Renal pelvis (tissue), 4 donors: ENCODE data around the gene TSPAN11. TPM values are rescaled to one million over a fixed set of nuclear protein-coding genes. Genes with fewer than 3 reads are reported as not detected.
"Not testable (repeated sequence)": the region's sequence is repeated elsewhere in the genome, so short reads cannot be mapped to it uniquely, and the experiment has no call there.

Source experiments
- DNase-seq: peaks from one replicate; pipeline ENCODE4 v3.0.0-alpha.2; 2013
- polyA plus RNA-seq, 3 donors: library from polyadenylated mRNA; unstranded; fragments of 120-200 nt; gene quantifications; one replicate each; pipeline ENCODE4 v1.2.1, GENCODE V29; 2013; ENCODE audit not compliant: insufficient read length in 3 of 3

Gene TSPAN11
- polyA plus RNA-seq, 3 donors = 5.9 to 7.4 (median 6.3) TPM

DNA sequence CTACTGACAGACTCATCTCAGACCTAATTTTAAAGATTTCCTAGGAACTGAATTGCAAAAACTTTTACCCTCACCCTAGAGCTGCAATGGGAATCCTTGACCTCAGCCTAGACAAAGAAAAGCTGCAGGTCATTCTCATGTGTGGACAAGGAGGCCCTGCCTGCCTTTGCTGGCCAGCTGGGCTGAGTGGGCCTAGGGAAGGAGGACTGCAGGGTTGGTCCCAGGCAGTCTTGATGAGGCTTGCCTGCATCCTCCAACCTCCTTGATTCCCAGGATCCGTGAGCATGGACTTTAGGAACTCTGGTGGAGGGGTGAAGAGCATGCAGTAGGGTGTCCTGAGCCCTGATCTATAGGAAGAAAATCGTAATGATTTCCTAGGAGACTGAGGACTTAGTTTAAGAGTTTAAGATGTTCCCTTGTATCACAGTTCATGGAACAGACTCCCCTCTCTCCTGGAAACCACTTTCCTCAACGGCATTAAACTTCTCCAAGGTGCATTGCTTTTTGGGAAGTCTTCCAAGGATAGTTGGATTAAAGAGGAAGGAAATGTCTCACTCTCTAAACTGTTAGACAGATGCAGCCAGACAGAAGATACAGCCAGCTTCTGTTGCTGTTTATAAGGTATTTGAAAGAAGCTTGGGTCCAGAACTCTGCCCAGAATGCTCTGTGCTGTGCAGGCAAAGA is 91.7 kb downstream of the TSPAN11 start:
- DNase-seq = no peak

DNA sequence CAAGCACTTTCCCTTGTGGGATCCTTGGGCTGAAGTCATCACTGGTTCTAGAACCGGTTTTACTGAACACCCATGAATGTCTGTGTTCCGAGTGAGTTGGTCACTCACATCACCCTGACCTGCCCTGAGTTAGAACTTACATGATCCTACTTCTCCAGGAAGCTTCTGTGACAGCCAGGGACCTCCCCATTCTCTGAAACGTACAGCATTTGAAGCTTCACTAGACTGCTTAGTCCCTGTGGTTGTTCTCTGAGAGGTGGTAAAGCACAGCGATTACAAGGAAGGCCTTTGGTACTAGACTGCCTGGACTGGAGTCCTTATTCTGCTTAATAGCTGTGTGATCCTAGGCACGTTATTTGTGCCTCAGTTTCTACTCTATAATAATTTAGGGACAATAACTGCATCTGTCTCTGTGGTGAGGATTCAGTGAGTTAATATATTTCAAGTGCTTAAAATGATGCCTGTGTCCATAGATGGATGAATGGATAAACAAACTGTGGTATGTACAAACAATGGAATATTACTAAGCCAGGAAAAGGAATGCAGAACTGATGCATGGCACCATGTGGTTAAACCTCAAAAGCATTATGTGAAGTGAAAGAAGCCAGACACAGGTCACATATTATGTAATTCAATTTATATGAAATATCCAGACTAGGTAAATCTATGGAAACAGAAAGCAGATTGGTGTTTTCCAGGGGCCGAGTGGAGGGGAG is 92.4 kb downstream of the TSPAN11 start:
- no peak for DNase-seq

DNA sequence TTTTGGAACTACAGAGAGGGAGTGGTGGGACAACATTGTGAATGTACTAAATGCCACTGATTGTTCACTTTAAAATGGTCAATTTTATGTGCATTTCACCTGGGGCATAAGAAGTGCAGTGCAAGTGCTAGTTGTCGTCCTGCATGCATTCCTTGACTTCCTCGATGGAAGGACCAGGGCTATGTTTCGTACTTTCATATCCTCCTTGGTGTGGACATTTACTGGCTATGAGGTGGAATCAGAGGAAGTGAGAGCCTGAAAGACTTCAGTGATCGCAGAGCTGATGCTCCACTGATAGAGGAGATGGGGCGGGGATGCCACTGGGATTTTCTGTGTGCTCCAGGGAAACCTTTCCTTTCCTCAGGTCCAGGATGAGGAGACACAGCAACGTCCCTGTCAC is 93.0 kb downstream of the TSPAN11 start:
- DNase-seq = no peak

DNA sequence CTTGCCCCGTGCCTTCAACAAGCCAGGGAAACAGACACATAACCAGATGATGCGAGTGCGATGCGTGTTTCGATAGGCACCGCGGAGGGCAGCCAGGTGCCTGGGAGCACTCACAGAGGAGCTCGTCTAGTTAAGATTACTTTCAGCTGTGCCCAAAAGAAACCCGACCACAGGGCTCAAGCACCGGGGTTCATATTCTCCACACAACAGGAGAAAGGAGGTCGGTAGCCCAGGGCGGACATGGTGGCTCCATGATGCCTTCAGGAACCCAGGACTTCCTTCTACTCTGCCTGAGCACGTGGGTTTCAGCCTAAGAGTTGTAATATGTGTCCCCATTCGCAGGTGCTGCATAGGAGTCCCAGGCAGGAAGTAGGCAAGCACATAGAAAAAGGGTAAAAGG is 93.4 kb downstream of the TSPAN11 start:
- DNase-seq = no peak

DNA sequence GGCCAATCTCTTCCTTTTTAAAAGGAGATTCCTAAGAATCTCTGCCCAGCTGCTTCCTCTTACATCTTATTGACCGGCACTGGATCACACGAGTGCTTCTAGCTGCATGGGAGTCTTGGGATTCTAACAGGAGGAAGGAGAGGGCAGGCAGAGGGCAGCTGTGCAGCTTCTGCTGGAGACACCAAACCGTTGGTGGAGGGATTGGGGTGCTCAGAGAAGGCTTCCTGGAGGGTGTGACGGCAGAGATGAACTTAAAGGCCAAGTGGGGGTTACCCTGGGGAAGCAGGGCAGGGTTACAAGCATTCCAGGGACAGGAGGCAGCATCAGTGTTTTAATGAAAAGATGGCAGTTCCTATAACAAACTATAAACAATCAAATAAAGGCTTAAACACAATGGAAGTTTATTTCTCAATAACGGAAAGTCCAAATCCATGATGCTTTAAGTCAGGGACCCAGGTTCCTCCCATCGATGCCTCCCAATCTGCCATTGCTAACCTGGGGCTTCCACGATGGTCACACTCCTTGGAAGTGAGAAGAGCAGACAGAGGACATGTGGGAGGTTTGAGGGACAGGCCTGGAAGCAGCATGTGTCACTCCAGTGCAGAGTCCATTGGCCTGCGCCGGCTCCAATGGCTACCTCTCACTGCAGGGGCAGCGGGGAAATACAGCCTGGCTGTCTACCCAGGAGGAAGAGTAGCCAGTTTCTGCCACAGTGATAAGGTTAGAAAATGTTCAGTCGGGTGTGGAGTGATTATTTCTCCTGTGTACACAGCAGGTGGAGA is 94.0 kb downstream of the TSPAN11 start:
- no peak for DNase-seq

DNA sequence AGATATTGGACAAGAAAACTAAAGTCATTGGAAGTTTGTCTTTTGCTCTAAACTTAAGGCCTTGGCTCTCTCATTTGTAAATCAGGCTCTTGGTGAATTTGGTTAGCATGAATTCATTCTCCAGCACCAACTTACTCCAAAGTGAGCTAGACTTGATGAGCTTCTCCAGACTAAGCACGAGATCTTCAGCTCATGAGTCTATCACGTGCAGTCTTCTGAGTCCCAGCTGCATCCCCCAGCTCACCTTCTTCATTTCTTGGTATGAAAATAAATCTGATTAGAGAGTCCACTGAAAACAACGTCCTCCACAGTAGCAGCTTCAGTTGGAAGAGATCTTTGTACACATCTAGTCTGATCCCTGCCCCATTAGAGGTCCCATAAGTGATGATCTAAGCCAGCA is 94.6 kb downstream of the TSPAN11 start:
- DNase-seq = no peak

DNA sequence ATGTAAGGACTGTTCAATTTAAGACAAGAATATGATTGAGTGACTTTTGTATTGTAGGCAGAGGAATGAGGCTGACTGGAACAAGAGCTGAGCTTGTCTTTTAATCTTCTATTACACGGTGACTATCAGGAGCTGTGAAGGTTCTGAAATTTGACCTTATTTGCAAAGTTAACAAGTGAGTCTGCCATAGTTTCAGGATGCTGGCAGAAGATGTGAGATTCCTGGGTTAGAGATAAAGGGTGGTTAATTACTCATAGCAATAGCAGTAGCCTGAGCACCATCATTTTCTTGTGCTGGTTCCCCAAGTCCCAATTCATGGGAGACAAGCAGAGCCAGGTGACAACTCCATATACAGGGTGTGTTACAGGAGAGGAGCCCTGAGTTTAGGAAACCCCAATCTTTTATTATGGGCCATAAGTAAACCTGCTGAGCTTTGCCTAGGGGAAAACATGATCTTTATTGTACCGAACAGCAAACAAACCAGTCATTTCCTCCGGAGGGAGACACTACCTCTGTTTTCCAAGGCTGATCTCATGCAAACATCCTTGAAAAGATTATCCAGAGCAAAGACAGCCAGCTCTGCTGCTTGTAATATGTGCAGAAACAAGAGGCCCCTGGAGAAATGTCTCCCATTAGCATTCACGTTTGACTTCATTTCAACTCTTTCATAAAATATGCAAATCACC is 95.4 kb downstream of the TSPAN11 start:
- DNase-seq = no peak

DNA sequence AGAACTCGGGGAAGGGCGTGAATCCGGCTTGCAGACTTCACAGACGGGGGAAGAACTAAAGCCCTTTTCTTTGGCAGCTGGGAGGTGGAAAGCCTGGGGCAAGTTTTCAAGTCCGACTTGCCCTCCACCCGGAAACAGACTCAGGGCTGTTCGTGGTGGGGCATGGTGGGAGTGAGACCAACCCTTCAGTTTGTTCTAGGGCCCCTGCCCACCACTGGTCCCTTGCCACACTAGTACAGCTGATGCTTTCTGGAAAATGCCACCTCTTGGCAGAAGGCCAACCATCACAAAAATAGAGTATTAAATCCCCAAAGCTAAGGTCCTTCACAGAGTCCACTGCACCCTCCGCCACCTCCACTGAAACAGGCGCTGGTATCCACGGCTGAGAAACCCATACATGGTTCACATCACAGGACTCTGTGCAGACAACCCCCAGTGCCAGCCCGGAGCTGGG is 96.8 kb downstream of the TSPAN11 start:
- DNase-seq = no peak

DNA sequence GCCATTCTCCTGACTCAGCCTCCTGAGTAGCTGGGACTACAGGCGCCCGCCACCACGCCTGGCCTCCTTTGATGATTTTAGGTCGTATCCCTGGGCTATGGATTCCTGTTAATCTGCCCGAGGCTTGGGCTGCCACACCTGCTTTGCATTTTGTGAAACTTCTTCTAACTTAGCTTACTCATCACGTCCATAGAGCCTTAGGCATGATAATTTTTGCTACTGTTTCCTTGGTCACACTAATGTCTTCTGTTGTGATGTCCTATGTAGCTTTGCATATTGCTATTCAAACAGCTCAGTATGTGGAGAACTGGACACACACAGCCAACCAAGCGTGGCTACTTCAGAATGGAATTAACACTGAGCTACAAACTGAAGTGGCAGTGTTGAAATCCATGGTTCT is 99.7 kb downstream of the TSPAN11 start:
- no peak for DNase-seq

DNA sequence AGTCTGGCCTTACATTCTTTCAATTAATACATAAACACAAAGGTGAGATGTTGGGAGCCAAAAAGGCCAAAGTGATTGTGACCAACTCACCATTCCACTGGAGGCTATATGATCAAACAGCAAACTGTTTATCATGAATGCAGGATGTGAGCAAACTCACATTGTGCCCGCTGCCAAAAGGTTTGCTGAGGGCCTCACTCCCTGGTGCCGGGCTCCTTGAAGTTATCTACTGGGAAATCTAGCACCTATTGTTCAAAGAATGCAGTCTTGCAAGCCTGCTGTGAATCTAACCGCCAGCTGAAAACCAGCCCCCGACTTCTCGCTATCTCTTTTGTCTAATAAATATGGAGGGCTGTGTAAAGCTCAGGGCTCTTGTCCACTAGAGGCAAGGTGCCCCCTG is 100.5 kb downstream of the TSPAN11 start:
- DNase-seq = not testable (repeated sequence)

DNA sequence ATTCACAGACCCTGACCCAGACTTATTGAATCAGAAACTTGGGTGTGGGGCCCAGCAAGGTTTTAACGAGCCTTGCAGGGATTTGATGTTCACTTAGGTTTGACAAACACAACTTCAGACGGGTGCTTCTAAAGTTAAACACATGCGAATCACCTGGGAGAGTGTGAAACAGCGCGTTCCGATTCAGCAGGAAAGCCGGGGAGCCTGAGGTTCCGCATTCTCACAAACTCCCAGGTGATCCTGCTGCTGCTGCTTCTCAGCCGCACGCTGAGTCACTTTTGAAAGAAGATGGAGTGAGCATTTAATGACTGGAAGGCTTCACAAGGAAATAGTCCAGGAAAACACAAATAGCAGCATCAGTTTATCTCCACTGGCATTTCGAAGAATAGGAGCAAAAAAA is 102.9 kb downstream of the TSPAN11 start:
- no peak for DNase-seq

DNA sequence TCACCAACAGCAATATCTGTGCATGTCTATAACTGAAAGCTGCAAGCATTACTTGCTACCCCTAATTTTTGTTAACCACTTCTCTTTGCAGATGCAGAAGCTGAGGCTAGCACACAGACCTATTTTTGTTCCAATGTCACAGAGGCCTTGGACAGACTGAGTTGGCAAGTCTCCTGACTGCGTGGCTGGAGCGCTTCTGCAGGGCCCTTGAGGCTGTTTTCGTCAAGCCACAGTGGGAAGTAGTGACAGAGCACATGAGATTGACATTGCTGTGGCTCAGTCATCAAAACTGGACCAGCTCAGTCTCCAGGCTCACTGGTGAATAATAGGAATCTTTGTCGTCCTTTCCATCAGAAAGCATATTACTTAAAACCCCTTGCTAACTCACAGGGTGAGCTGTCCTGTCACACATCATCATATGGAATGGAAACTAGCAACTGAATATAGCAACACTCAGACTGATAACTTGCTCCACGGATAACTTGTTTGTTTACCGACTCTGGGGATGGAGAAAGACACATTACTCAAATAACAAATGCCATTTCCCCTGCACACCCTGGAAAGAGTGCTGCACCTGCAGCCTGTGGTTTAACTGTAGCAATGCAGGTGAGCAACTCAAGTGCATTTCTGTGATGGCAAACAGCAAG is 103.5 kb downstream of the TSPAN11 start:
- no peak for DNase-seq

DNA sequence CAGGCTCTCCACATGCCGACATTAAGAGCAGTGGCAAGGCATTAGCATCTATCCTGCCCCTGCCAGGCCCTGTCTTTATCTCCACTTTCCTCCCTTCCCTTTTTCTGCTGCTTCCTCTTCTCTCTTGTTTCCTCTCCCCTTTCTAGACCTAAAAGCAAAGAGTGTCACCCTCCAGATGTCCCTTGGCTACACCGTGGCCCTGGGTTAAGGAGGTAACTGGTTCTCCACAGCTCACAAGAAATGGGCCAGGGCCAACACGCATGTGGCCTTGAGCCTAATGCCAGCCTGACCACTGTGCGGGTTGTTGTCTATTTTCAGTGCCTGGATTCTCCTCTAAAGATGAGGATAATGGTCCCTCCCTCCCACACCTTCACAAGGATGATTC is 105.4 kb downstream of the TSPAN11 start:
- DNase-seq = no peak

DNA sequence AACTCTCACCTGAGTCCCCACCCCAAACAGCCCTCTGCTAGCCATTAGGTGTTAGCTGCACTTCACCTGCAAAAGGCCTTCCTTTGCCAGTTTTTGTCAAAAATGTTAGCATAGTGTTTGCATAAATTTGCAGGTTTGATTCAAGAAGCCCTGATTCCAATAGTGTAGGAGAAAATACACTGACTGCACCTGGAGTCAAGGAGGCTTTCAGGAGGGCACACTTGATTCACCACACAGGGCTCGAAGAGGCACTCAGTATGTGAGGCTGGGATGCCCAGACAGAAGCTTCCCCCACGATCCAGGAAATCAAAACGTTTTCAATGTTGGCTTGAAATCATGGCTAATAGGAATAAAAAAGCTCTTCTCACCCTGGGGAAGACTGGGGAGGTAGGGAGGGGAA is 106.6 kb downstream of the TSPAN11 start:
- DNase-seq = no peak

DNA sequence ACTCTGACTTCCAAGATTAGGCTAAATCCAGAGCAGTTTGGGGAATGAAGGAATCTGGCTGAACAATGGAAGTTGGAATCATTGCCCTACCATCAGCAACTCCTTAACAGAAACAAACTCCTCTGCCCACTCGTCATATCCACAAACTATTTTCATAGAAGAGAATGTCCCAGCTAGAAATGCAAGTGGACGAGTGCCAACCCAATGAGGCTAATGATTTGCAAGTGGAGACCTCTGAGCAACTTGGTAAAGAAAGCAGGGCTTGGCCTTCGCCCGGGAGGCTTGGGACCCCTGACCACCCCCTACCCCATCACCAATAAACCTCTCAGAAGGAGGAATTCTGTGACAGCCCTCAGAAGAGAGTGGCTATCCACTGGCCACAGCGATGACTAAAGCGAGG is 107.1 kb downstream of the TSPAN11 start:
- no peak for DNase-seq

DNA sequence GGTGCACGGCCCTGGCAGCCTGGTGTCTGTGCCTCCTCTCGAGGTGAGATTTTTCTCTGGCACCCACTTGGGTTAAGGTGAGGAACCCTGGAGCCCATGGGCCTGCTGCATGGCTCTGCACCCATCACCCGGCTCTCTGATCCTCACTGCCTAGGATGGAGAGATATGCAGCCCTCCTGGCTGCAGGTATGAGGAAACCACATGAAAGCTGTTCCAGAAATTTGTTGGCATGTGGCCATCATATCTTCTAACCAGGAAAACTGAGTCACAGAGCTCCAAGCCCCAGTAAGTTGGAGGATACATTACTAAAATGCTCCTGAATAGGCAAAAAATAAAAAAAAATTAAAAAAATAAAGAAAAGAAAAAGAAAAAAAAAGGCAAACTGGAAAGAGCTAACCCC is 107.8 kb downstream of the TSPAN11 start:
- no peak for DNase-seq

DNA sequence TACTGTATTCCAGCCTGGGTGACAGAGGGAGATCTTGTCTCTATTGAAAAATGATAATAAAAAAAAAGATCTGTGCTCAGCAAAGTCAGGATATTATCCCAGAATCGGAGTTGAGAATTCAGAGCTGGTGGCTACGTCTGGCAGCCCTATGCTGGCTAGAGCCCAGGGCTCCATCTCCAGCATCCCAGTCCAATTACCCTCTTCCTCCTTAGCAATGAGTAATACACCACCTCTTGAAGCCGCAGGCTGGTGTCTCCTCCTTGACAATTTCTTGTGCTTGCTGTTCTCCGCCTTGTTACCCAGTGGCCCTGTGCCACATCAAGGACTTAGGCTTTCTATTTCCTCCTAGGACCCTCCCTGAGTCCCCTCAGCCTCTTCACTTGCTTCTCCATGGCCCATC is 108.7 kb downstream of the TSPAN11 start:
- no peak for DNase-seq

DNA sequence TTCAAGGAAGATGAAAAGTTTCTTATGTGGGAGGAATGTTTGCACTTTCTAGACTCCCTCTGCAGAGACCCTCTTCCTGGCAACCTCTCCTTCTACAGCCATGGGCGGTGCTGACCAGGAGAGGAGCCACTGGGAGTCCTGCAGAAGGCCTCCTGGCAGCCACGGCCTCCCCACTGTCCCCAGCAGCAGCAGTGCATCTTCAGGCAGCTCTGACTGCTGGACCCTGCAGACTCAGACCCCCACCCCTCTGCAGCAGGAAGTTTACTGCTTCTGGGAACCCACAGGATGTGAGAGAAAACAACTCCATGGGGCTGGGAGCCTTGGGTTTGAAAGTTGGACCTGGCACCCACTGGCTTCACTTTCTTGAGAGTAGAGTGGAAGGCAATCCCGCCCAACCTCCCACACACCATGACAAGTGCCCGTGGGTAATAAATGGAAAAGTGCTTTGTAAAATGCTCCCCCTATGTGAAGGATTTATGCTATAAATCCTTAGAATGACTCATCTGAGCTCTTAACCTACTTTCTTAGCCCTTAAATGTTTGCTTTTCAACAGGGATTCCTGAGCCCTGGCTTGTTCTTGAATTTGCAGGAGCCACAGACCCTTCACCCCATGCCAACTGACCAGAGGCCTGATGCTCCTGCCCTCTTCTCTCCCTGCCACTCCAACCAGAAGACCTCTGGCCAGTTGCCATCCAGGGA is 109.6 kb downstream of the TSPAN11 start:
- no peak for DNase-seq

DNA sequence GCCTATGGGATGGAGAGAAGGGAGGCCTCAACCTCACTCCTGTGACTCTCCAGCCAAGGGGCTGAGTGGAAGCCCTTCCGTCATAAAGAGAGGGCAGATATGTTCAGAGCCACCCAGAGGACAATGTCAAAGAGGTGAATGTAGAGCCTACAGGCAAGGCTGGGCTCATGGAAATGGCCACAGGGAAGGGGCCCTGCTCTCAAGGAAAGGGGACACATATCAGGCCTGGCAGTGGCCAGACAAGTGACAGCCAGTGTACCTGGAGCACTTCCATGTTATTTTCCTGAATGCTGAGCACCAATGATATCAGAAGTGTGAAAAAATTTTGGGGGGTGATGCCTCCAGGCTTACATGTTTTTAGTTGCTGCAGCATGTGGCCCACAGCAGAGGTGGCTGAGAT is 110.5 kb downstream of the TSPAN11 start:
- no peak for DNase-seq

DNA sequence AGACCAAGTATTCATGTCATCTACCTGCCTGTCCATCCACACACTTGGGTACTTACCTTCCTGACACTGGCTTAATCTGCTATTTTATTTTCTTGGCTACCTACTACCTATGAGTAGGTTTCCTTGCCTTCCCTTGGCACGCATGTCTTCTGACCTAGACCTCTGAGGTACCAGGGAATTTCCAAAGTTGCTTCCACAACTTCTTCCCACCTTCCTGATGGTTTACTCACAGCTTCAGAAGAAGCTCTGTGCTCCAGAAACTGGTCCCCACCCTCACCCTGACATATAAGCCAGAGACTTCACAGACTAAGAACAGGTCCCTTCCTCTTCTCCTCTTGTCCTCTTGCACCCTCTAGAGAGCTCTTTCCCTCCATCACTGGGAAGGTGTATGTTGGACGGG is 111.4 kb downstream of the TSPAN11 start:
- no peak for DNase-seq

DNA sequence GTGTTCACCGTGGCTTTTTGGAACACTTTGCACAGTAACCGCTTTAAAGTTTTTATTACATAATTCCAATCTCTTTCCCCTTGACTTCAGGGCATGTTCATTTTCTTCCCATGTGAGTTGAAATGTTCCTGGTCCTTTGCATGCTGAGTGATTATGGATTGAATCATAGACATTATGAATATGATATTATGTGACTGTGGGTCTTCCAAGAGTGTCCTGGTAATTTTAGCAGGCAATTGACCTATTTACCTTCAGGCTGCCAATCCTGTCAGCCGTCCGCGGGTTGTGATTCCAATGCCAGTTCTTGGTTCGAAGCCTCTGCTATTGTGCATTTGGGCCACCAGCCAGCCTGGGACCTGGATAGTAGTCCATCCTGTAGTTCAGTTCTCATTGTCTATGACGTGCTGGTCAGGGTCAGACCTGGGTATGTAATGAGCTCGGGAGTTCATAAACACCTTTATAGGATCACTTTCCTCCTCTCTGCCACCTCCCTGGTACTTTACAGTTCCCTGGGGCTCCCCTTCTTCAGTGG is 114.6 kb downstream of the TSPAN11 start:
- no peak for DNase-seq
